Neural progenitor cell (in vitro differentiated cells): ENCODE results near the gene UNC80. TPM values are rescaled to one million over a fixed set of nuclear protein-coding genes. Genes with fewer than 3 reads are reported as not detected.

Source experiments
- DNase-seq: peaks from one replicate; pipeline ENCODE4 v3.0.0-alpha.2; 2016; ENCODE audit warnings: low spot score
- H2AFZ ChIP-seq: fragments of 200-600 bp; sonication (generic); replicated peaks from 2 replicates; pipeline ENCODE4 v1.6.1; 2016; ENCODE audit warnings: antibody characterized with exemption
- H3F3A ChIP-seq: fragments of 200-600 bp; sonication (generic); 2 replicates; pipeline ENCODE4 v1.6.1; 2016; ENCODE audit warnings: antibody characterized with exemption, low read depth
- H3K27ac ChIP-seq: fragments of 200-600 bp; sonication (generic); 2 replicates; pipeline ENCODE4 v1.5.1; 2016; ENCODE audit warnings: mild to moderate bottlenecking
- H3K27me3 ChIP-seq: fragments of 200-600 bp; sonication (generic); 2 replicates; pipeline ENCODE4 v1.6.1; 2016; ENCODE audit warnings: mild to moderate bottlenecking, moderate library complexity
- H3K36me3 ChIP-seq: fragments of 200-600 bp; sonication (generic); 2 replicates; pipeline ENCODE4 v1.5.1; 2016
- H3K4me1 ChIP-seq: fragments of 200-600 bp; sonication (generic); 2 replicates; pipeline ENCODE4 v1.6.1; 2016; ENCODE audit warnings: mixed run types
- H3K4me2 ChIP-seq: fragments of 200-600 bp; sonication (generic); 2 replicates; pipeline ENCODE4 v1.6.1; 2016
- H3K4me3 ChIP-seq: fragments of 200-600 bp; sonication (generic); 2 replicates; pipeline ENCODE4 v1.5.1; 2016
- H3K79me2 ChIP-seq: fragments of 200-600 bp; sonication (generic); 2 replicates; pipeline ENCODE4 v1.6.1; 2016; ENCODE audit warnings: low read depth
- H3K9ac ChIP-seq: fragments of 200-600 bp; sonication (generic); 2 replicates; pipeline ENCODE4 v1.6.1; 2016
- H3K9me3 ChIP-seq: fragments of 200-600 bp; sonication (generic); 2 replicates; pipeline ENCODE4 v1.5.1; 2016; ENCODE audit warnings: low read depth
- H4K20me1 ChIP-seq: fragments of 200-600 bp; sonication (generic); 2 replicates; pipeline ENCODE4 v1.6.1; 2016; ENCODE audit warnings: low read depth
- H3K27ac Mint-ChIP-seq: 3 replicates; pipeline ENCODE4 v1.8.0; 2021; ENCODE audit warnings: mixed read lengths
- H3K27me3 Mint-ChIP-seq: 2 replicates; pipeline ENCODE4 v1.8.0; 2022; ENCODE audit warnings: low read depth, mild to moderate bottlenecking, inconsistent platforms, moderate library complexity, mixed read lengths; ENCODE audit not compliant: insufficient read depth
- H3K36me3 Mint-ChIP-seq: 3 replicates; pipeline ENCODE4 v1.8.0; 2021; ENCODE audit warnings: mixed read lengths
- H3K4me1 Mint-ChIP-seq: 3 replicates; pipeline ENCODE4 v1.8.0; 2021; ENCODE audit warnings: mixed read lengths
- H3K4me3 Mint-ChIP-seq: 3 replicates; pipeline ENCODE4 v1.8.0; 2021; ENCODE audit warnings: mild to moderate bottlenecking, moderate library complexity, mixed read lengths
- H3K9me3 Mint-ChIP-seq: 3 replicates; pipeline ENCODE4 v1.8.0; 2020; ENCODE audit warnings: mixed read lengths
- EZH2 ChIP-seq: fragments of 200-600 bp; sonication (generic); IDR thresholded peaks from 2 replicates; pipeline ENCODE4 v1.6.1; 2017; ENCODE audit warnings: antibody characterized with exemption, mild to moderate bottlenecking, moderate library complexity
- EZH2phosphoT487 ChIP-seq: fragments of 200-600 bp; sonication (generic); IDR thresholded peaks from 2 replicates; pipeline ENCODE4 v1.6.1; 2017; ENCODE audit warnings: antibody characterized with exemption
- total RNA-seq: library from RNA; depleted of rRNA; stranded (reverse); fragments of >200 nt; gene quantifications from 2 replicates; pipeline ENCODE4 v1.2.3, GENCODE V29; 2015; ENCODE audit warnings: low replicate concordance
- TF ChIP-seq, protein P1 (sequence below): fragments of 200-600 bp; sonication (generic); IDR thresholded peaks from 2 replicates; pipeline ENCODE4 v1.5.1; 2017; ENCODE audit warnings: antibody characterized with exemption, mild to moderate bottlenecking

The UNC80 gene
- total RNA-seq, 1 donor from 2014 or later: 1.9 TPM

DNA sequence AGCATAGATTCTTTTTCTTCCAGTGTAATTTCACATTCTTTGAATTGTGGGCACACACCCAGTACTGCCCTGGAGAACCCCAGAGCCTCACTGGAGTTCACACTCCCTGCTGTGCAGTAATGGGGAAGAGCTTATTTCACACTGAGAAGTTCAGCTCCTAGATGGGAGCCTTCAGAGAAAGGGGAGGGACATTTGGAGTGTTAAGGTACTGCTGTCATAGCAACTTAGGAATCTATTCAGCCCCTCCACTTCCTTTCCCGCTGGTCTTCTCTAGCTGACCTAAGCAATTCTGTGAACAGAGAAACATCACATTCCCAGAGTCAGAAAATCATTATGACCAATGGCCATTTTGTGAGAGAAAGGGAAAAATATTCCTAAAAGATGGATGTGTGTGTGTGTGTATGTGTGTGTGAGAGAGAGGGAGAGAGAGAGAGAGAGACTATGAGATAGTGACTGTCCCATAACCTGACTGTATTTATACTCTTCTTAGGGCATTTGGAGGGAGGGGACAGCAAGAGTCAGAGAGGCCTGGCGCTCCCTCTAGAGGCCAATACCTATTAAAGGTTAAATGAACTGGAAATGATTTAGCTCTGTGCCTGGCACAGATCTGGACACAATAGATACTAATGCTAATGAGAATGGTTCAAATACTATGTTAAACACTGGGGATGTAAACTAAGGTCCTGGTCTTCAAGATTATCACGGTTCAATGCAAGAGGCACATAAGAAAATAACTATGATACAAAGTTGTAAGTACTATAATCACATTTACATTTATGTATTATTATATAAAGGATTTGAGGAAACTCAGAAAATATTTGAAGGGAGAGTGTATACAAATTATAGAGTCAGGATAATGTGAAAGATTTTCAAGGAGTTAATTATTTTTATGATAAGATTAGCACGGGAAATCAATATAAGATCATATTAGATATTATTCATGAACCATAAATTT is 189.3 kb downstream of the UNC80 start:
- H3K36me3 ChIP-seq: no peaks in the 10 kb centered on the region
- H3K9me3 ChIP-seq: no peaks in the 10 kb centered on the region
- Mint-ChIP-seq H3K4me1 (peaks cover 52% of the 10 kb centered on the region), H3K9me3 (peaks cover 2% of the 10 kb centered on the region), H3K27me3 (no peaks in the 10 kb centered on the region), H3K4me3 (peak overlapping the region; percentile 33), H3K27ac (peak overlapping the region; percentile 95), H3K36me3 (peaks cover 5% of the 10 kb centered on the region)
- H3K4me1 ChIP-seq: peaks cover 29% of the 10 kb centered on the region
- no peak overlapping the region for H2AFZ ChIP-seq
- peak; percentile 86 for DNase-seq
- no peaks in the 10 kb centered on the region for H3K79me2 ChIP-seq
- H3F3A ChIP-seq: peaks cover 21% of the 10 kb centered on the region
- no peak overlapping the region for H3K9ac ChIP-seq
- H3K27me3 ChIP-seq: no peaks in the 10 kb centered on the region
- H3K27ac ChIP-seq: peak overlapping the region; percentile 71
- H3K4me3 ChIP-seq: peak overlapping the region; percentile 33
- H4K20me1 ChIP-seq: no peaks in the 10 kb centered on the region
- TF ChIP-seq, protein P1, sequence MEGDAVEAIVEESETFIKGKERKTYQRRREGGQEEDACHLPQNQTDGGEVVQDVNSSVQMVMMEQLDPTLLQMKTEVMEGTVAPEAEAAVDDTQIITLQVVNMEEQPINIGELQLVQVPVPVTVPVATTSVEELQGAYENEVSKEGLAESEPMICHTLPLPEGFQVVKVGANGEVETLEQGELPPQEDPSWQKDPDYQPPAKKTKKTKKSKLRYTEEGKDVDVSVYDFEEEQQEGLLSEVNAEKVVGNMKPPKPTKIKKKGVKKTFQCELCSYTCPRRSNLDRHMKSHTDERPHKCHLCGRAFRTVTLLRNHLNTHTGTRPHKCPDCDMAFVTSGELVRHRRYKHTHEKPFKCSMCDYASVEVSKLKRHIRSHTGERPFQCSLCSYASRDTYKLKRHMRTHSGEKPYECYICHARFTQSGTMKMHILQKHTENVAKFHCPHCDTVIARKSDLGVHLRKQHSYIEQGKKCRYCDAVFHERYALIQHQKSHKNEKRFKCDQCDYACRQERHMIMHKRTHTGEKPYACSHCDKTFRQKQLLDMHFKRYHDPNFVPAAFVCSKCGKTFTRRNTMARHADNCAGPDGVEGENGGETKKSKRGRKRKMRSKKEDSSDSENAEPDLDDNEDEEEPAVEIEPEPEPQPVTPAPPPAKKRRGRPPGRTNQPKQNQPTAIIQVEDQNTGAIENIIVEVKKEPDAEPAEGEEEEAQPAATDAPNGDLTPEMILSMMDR: peak; percentile 90
- TF ChIP-seq EZH2: no peak
- no peak for TF ChIP-seq EZH2phosphoT487
- peak overlapping the region; percentile 78 for H3K4me2 ChIP-seq

DNA sequence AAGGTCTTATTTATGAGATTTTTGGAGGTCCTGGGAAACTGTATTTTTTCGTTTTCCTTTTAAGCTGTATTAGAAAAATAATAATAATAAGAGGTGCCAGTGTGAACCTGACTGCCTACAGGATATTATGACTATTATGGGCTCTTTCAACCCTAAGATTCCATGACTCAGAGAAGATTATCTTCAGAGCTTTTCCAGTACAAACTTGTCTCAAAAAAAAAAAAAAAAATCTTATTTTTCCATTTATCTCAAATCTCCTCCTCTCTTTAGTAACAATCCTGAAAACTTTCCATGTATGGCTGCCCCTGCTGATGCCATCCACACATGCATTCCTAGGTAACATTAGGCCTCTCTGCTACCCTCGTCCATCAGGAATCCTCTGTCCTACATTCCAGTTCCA is 194.1 kb downstream of the UNC80 start:
- Histone ChIP-seq H3K79me2 (no peaks in the 10 kb centered on the region), H3F3A (peaks cover 11% of the 10 kb centered on the region), H3K4me1 (peaks cover 11% of the 10 kb centered on the region), H4K20me1 (no peaks in the 10 kb centered on the region), H3K9ac (no peak overlapping the region), H3K9me3 (no peaks in the 10 kb centered on the region), H2AFZ (no peak overlapping the region), H3K4me2 (no peak overlapping the region), H3K27ac (no peak overlapping the region), H3K4me3 (no peak overlapping the region), H3K27me3 (no peaks in the 10 kb centered on the region), H3K36me3 (no peaks in the 10 kb centered on the region)
- H3K9me3 Mint-ChIP-seq: peaks cover 2% of the 10 kb centered on the region
- no peak for TF ChIP-seq EZH2phosphoT487
- TF ChIP-seq, protein P1: no peak
- H3K36me3 Mint-ChIP-seq: peaks cover 2% of the 10 kb centered on the region
- no peak overlapping the region for H3K4me3 Mint-ChIP-seq
- DNase-seq: no peak
- peaks cover 21% of the 10 kb centered on the region for H3K4me1 Mint-ChIP-seq
- no peak overlapping the region for H3K27ac Mint-ChIP-seq
- H3K27me3 Mint-ChIP-seq: no peaks in the 10 kb centered on the region

DNA sequence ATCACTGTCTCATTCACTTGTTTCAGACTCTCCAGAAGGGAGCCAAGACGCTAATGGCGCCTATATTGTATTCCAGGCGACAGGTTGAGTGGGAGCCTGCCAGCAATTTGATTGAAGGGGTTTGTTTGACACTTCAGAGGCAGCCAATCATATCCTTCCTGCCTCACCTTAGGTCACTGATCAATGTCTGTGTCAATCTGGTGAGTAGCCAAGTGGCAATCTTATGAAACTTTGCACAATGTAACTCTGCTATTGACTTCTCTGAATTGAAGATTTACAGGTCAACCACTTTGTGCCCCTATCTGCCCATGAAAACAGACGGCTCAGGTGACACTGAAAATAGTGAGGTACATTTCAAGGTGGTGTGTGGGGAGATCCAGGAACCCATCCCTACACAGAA is 198.1 kb downstream of the UNC80 start:
- Histone ChIP-seq H3K27me3 (no peaks in the 10 kb centered on the region), H3K9ac (no peak overlapping the region), H3K9me3 (no peaks in the 10 kb centered on the region), H3K4me3 (no peak overlapping the region), H3K79me2 (no peaks in the 10 kb centered on the region), H3K4me1 (no peaks in the 10 kb centered on the region), H3F3A (no peaks in the 10 kb centered on the region), H4K20me1 (no peaks in the 10 kb centered on the region), H3K36me3 (no peaks in the 10 kb centered on the region), H2AFZ (no peak overlapping the region), H3K27ac (no peak overlapping the region), H3K4me2 (no peak overlapping the region)
- Mint-ChIP-seq H3K9me3 (no peaks in the 10 kb centered on the region), H3K36me3 (no peaks in the 10 kb centered on the region), H3K4me3 (no peak overlapping the region), H3K27me3 (no peaks in the 10 kb centered on the region), H3K4me1 (no peaks in the 10 kb centered on the region), H3K27ac (no peak overlapping the region)
- TF ChIP-seq, protein P1: no peak
- TF ChIP-seq EZH2phosphoT487 (no peak), EZH2 (no peak)
- no peak for DNase-seq
